HCT116 (cell line): ENCODE measurements around the gene FAM131B. TPM values are rescaled to one million over a fixed set of nuclear protein-coding genes. Genes with fewer than 3 reads are reported as not detected.
"Not testable (repeated sequence)": the region's sequence is repeated elsewhere in the genome, so short reads cannot be mapped to it uniquely, and the experiment has no call there.

ENCODE experiments used
- ATAC-seq: fragments of 200-7000 bp; cut with Tn5 transposase; 2 replicates; pipeline ENCODE4 v1.9.1; 2020; ENCODE audit warnings: mild to moderate bottlenecking, moderate library complexity
- BruUV-seq: library from RNA; stranded (reverse); fragments of 400-500 nt; replicated peaks from 2 replicates; lab custom pipeline; 2021; lab: Mats Ljungman, UMichigan
- CTCF ChIA-PET: fragments of 300-600 bp; sonication (Branson Sonifier 250); formaldehyde crosslinking; loops from one replicate; lab custom pipeline; 2021; ENCODE audit warnings: antibody characterized with exemption; lab: Charles Lee
- POLR2A ChIA-PET: fragments of 300-600, 350-600 bp; sonication (Branson Sonifier 250); formaldehyde crosslinking; loops from one replicate; lab custom pipeline; 2021; ENCODE audit warnings: antibody characterized with exemption; lab: Charles Lee
- RAD21 ChIA-PET, 2 experiments: fragments of 300-600 bp; sonication (Branson Sonifier 250); formaldehyde crosslinking; loops; one replicate each; lab custom pipeline; 2023; ENCODE audit warnings: low total read pairs in 2 of 2; ENCODE audit not compliant: uncharacterized antibody in 2 of 2, unreplicated experiment in 2 of 2, low non-redundant PET in 1 of 2; lab: Charles Lee
- DNase-seq: peaks from one replicate; pipeline ENCODE4 v3.0.0-alpha.2; 2010; ENCODE audit warnings: low read depth, low spot score
- H2AFZ ChIP-seq: fragments of 200-600 bp; shearing (Covaris generic), sonication (generic); 2 replicates; pipeline ENCODE4 v1.6.1; 2017; ENCODE audit warnings: low read depth, mixed run types, mixed read lengths, antibody characterized with exemption, low read length; ENCODE audit not compliant: poor library complexity, severe bottlenecking
- H3K27ac ChIP-seq: 2 replicates; pipeline ENCODE4 v1.5.1; 2012; ENCODE audit warnings: low read depth, low read length
- H3K27me3 ChIP-seq: fragments of 200-600 bp; sonication (generic); 2 replicates; pipeline ENCODE4 v1.6.1; 2016; ENCODE audit warnings: mixed run types, low read length, mixed read lengths; ENCODE audit not compliant: insufficient read depth
- H3K36me3 ChIP-seq, 2 experiments: fragments of 200-500 bp in 1 of 2; fragments of 200-600 bp in 1 of 2; sonication (Bioruptor generic) in 1 of 2; sonication (generic) in 1 of 2; 2 replicates each; pipeline versions ENCODE4 v1.5.1 to v1.6.1; 2014 to 2016; ENCODE audit warnings: low read length in 2 of 2, inconsistent platforms in 1 of 2, mixed read lengths in 1 of 2, mixed run types in 1 of 2; ENCODE audit not compliant: insufficient read depth in 2 of 2, control insufficient read depth in 1 of 2
- H3K4me1 ChIP-seq, 2 experiments: fragments of 200-600 bp in 1 of 2; sonication (generic) in 1 of 2; 2 replicates each; pipeline versions ENCODE4 v1.5.1 to v1.6.1; 2012 to 2017; ENCODE audit warnings: low read length in 2 of 2, inconsistent platforms in 1 of 2, mild to moderate bottlenecking in 1 of 2, mixed read lengths in 1 of 2, mixed run types in 1 of 2, moderate library complexity in 1 of 2; ENCODE audit not compliant: insufficient read depth in 2 of 2, control insufficient read depth in 1 of 2
- H3K4me2 ChIP-seq: fragments of 200-600 bp; sonication (generic); 2 replicates; pipeline ENCODE4 v1.6.1; 2017; ENCODE audit warnings: mixed run types, low read length, mixed read lengths
- H3K4me3 ChIP-seq, 2 experiments: fragments of 200-600 bp in 1 of 2; sonication (generic) in 1 of 2; replicated peaks in 1 of 2; 2 replicates each; pipeline ENCODE4 v1.5.1; 2011 to 2016; ENCODE audit warnings: low read length in 2 of 2, control low read depth in 1 of 2, low read depth in 1 of 2, mild to moderate bottlenecking in 1 of 2, mixed read lengths in 1 of 2, mixed run types in 1 of 2
- H3K79me2 ChIP-seq: fragments of 200-600 bp; sonication (generic); 2 replicates; pipeline ENCODE4 v1.6.1; 2017; ENCODE audit warnings: mild to moderate bottlenecking, mixed run types, low read length, moderate library complexity, mixed read lengths; ENCODE audit not compliant: insufficient read depth
- H3K9ac ChIP-seq: fragments of 200-600 bp; sonication (generic); 2 replicates; pipeline ENCODE4 v1.6.1; 2016; ENCODE audit warnings: low read length, mixed read lengths
- H3K9me2 ChIP-seq: fragments of 200-600 bp; sonication (generic), shearing (Covaris generic); 2 replicates; pipeline ENCODE4 v1.6.1; 2017; ENCODE audit warnings: mixed run types, mild to moderate bottlenecking, moderate library complexity; ENCODE audit not compliant: insufficient read depth
- H3K9me3 ChIP-seq, 2 experiments: fragments of 200-500 bp in 1 of 2; fragments of 200-600 bp in 1 of 2; sonication (Bioruptor generic) in 1 of 2; sonication (generic) in 1 of 2; 2 replicates each; pipeline ENCODE4 v1.6.1; 2014 to 2017; ENCODE audit warnings: low read length in 2 of 2, mixed read lengths in 2 of 2, inconsistent platforms in 1 of 2, low read depth in 1 of 2, mild to moderate bottlenecking in 1 of 2, mixed run types in 1 of 2, moderate library complexity in 1 of 2; ENCODE audit not compliant: control insufficient read depth in 1 of 2, insufficient read depth in 1 of 2
- H4K20me1 ChIP-seq: fragments of 200-600 bp; sonication (generic), shearing (Covaris generic); 2 replicates; pipeline ENCODE4 v1.6.1; 2017; ENCODE audit warnings: mixed run types, mild to moderate bottlenecking, moderate library complexity; ENCODE audit not compliant: insufficient read depth
- EZH2 ChIP-seq: fragments of 200-600 bp; sonication (generic); IDR thresholded peaks from 2 replicates; pipeline ENCODE4 v1.6.1; 2017; ENCODE audit warnings: antibody characterized with exemption, mixed run types
- EZH2phosphoT487 ChIP-seq: fragments of 200-600 bp; IDR thresholded peaks from 2 replicates; pipeline ENCODE4 v1.6.1; 2018; ENCODE audit warnings: antibody characterized with exemption, borderline replicate concordance
- FOSL1 ChIP-seq: IDR thresholded peaks from 2 replicates; pipeline ENCODE4 v1.6.1; 2012; ENCODE audit warnings: low read depth
- JUND ChIP-seq: IDR thresholded peaks from 2 replicates; pipeline ENCODE4 v1.6.1; 2012
- RAD21 ChIP-seq: IDR thresholded peaks from 2 replicates; pipeline ENCODE4 v1.6.1; 2012; ENCODE audit warnings: low read depth, mild to moderate bottlenecking
- REST ChIP-seq: IDR thresholded peaks from 2 replicates; pipeline ENCODE4 v1.6.1; 2012; ENCODE audit warnings: low read depth
- SIN3A ChIP-seq: IDR thresholded peaks from 2 replicates; pipeline ENCODE4 v1.6.1; 2012; ENCODE audit warnings: low read depth
- SRF ChIP-seq: IDR thresholded peaks from 2 replicates; pipeline ENCODE4 v1.6.1; 2012; ENCODE audit warnings: low read depth
- intact Hi-C: fragments of 100-400 bp; cut with micrococcal nuclease; formaldehyde crosslinking; loops from 2 replicates; pipeline ENCODE4 v1.10.0; 2022
- total RNA-seq: library from RNA; stranded (reverse); gene quantifications from one replicate; pipeline ENCODE4 v1.2.1, GENCODE V29; 2021; ENCODE audit not compliant: unreplicated experiment

Gene FAM131B
- total RNA-seq, 1 experiment from 2014 or later: 0.20 TPM

GRCh38 chr7:143392427-143392826 lies 29.9 kb upstream of the FAM131B start:
- H3K4me1 ChIP-seq, H3K9me2 ChIP-seq, POLR2A ChIA-PET, ATAC-seq, H3K4me2 ChIP-seq, H3K4me3 ChIP-seq, H3K27ac ChIP-seq, H2AFZ ChIP-seq, DNase-seq, H4K20me1 ChIP-seq, H3K9me3 ChIP-seq, H3K27me3 ChIP-seq, intact Hi-C loops, H3K9ac ChIP-seq, BruUV-seq, CTCF ChIA-PET, RAD21 ChIA-PET: not testable (repeated sequence)
- H3K36me3 ChIP-seq: peaks cover 11 to 34% of the 10 kb centered on the region in 2 experiments; a peak in 3 of 4 replicates
- peaks cover 10% of the 10 kb centered on the region; the same call in 1 of the 2 replicates for H3K79me2 ChIP-seq

GRCh38 chr7:143391462-143392404 lies 29.2 kb upstream of the FAM131B start:
- H3K27me3 ChIP-seq: no peaks in the 10 kb centered on the region
- no peak for ATAC-seq
- H3K9ac ChIP-seq: no peak overlapping the region
- H3K4me3 ChIP-seq: no peak overlapping the region
- no peak overlapping the region for H3K4me2 ChIP-seq
- H3K27ac ChIP-seq: no peak overlapping the region
- H4K20me1 ChIP-seq: no peaks in the 10 kb centered on the region
- BruUV-seq: no TSS peak
- DNase-seq: no peak
- no peak overlapping the region for H2AFZ ChIP-seq
- peaks cover 11 to 39% of the 10 kb centered on the region in 2 experiments; a peak in 3 of 4 replicates for H3K36me3 ChIP-seq
- no peaks in the 10 kb centered on the region for H3K4me1 ChIP-seq
- TF ChIP-seq EZH2 (no peak), EZH2phosphoT487 (no peak), JUND (no peak), SIN3A (no peak), SRF (no peak), REST (no peak), RAD21 (no peak), FOSL1 (no peak)
- H3K79me2 ChIP-seq: peaks cover 17% of the 10 kb centered on the region; the same call in 1 of the 2 replicates
- RAD21 ChIA-PET: no interaction called here
- POLR2A ChIA-PET: no interaction called here
- CTCF ChIA-PET: no interaction called here
- no peaks in the 10 kb centered on the region for H3K9me3 ChIP-seq
- no peaks in the 10 kb centered on the region for H3K9me2 ChIP-seq
- intact Hi-C loops: no loop called here
